D721Med (cell line): ENCODE measurements around the gene LRRC4B.
"Not testable (repeated sequence)": the region's sequence is repeated elsewhere in the genome, so short reads cannot be mapped to it uniquely, and the experiment has no call there.

Source experiments
- DNase-seq: peaks from one replicate; pipeline ENCODE4 v3.0.0; 2011; ENCODE audit warnings: low spot score; ENCODE audit not compliant: insufficient read length
- FAIRE-seq: peaks from 2 replicates; lab custom pipeline; 2011; peaks lifted over from hg19 to GRCh38; lab: Jason Lieb, UNC
- CTCF ChIP-seq: IDR thresholded peaks from 2 replicates; pipeline ENCODE4 v1.5.1; 2012; ENCODE audit warnings: mild to moderate bottlenecking, control low read depth; ENCODE audit not compliant: insufficient read depth; ENCODE audit errors: missing control alignments

The LRRC4B gene

GRCh38 chr19:50602496-50602895 is 34.3 kb upstream of the LRRC4B start:
- FAIRE-seq (no peak), DNase-seq (no peak)
- TF ChIP-seq CTCF = no peak

GRCh38 chr19:50602089-50602422 is 33.8 kb upstream of the LRRC4B start:
- DNase-seq (no peak), FAIRE-seq (no peak)
- no peak for TF ChIP-seq CTCF

GRCh38 chr19:50601407-50602088 is 33.3 kb upstream of the LRRC4B start:
- TF ChIP-seq CTCF = no peak
- DNase-seq (no peak), FAIRE-seq (no peak)

- no peak for DNase-seq
- TF ChIP-seq CTCF = no peak
- FAIRE-seq = no peak
These were observed 31.2 kb upstream of the LRRC4B start for GRCh38 chr19:50599427-50599826.

GRCh38 chr19:50590191-50590590 is 22.0 kb upstream of the LRRC4B start:
- no peak for FAIRE-seq
- no peak for DNase-seq
- TF ChIP-seq CTCF = no peak

- not testable (repeated sequence) for FAIRE-seq, DNase-seq
These were observed 13.8 kb upstream of the LRRC4B start for GRCh38 chr19:50581795-50582660.

- no peak for FAIRE-seq
- no peak for DNase-seq
- TF ChIP-seq CTCF = no peak
These were observed 12.9 kb upstream of the LRRC4B start for GRCh38 chr19:50580970-50581634.
